ENCODE results near the gene UBE2V1. TPM values are rescaled to one million over a fixed set of nuclear protein-coding genes. Genes with fewer than 3 reads are reported as not detected.

UBE2V1 gene
- total RNA-seq, 4 donors from 2014 or later: 80.5 to 162 (median 99.0) TPM

DNA sequence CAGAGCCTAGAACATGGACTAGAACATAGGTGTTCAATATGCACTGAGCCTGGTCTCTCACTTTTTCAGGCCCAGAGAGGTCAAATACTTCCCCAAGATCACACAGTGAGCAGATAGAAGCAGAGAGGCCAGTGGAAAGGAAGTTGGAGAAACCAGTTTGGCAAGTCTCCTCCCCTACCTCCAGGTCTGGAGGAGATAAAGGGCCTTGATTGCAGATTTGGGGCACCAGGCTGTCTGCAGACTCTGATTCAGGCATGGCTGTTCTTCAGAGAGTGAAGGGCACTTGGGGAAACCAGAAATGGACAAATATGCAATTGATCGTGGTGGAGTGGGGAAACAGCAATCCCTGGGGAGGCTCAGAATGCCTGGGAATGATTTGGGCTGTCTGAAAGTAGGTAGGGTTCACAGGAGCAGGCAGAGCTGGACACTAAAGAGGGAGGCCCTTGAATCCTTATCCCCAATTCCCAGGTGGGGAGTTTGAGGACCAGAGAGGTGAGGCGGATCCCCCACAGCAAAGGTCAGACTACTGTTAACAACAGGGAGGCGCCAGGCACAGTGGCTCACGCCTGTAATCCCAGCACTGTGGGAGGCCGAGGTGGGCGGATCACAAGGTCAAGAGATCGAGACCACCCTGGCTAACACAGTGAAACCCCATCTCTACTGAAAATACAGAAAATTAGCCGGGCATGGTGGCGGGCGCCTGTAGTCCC, 38.2 kb upstream of the UBE2V1 start:
- no peaks in the 10 kb centered on the region for H3K27me3 ChIP-seq
- DNase-seq (ENCODE audit: low spot score in 2 of 2): no peak
- peak overlapping the region; percentile 82 for H3K4me3 ChIP-seq
- H3K4me1 ChIP-seq: peaks cover 73% of the 10 kb centered on the region
- peaks cover 7% of the 10 kb centered on the region for H3K36me3 ChIP-seq
- WGBS: 82% methylated on average over 10 of the region's 10 CpGs
- no peak for TF ChIP-seq POLR2AphosphoS5 (IDR thresholded peaks at IDR 0.05)
- TF ChIP-seq EP300 (IDR thresholded peaks at IDR 0.05): no peak
- no peak for TF ChIP-seq POLR2A (IDR thresholded peaks at IDR 0.05)
- TF ChIP-seq, protein P1, sequence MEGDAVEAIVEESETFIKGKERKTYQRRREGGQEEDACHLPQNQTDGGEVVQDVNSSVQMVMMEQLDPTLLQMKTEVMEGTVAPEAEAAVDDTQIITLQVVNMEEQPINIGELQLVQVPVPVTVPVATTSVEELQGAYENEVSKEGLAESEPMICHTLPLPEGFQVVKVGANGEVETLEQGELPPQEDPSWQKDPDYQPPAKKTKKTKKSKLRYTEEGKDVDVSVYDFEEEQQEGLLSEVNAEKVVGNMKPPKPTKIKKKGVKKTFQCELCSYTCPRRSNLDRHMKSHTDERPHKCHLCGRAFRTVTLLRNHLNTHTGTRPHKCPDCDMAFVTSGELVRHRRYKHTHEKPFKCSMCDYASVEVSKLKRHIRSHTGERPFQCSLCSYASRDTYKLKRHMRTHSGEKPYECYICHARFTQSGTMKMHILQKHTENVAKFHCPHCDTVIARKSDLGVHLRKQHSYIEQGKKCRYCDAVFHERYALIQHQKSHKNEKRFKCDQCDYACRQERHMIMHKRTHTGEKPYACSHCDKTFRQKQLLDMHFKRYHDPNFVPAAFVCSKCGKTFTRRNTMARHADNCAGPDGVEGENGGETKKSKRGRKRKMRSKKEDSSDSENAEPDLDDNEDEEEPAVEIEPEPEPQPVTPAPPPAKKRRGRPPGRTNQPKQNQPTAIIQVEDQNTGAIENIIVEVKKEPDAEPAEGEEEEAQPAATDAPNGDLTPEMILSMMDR (IDR thresholded peaks at IDR 0.05): no peak
- peak overlapping the region; percentile 96 for H3K27ac ChIP-seq
- no peaks in the 10 kb centered on the region for H3K9me3 ChIP-seq

DNA sequence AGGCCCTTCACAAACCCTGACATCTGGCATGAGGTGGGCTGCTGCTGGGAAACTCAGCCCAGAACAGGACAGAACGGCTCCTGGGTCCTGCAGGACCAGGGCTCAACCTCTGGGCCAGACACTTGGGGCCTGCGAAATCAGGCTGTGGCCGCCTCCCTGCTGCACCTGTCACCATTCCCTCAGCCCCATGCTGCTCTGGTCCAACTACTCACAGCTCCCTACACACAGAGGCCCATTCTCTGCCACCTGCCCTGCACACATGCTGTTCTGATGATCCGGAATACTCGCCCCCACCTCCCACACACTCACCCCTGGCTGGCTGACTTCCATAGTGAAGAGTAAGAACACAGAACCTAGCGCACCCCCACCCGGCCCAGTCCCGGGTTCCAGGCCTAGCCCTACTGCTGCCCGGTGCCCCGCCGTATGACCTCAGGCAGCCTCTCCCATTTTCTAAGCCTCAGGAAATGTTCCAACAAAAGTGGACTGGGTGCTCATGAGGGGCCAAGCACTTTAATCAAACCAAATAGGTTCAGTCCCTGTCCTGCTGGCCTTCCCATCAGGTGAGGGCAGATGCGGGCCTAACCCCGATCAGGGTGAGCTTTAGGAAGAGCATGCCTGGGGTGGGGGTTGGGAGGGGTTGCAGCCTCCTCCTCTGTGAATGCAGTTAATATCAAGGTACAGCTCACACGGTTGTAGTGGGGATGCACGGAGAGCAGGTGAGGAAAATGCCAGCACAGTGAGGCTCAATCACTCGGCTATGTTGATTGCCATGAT, 36.7 kb upstream of the UBE2V1 start:
- Histone ChIP-seq H3K36me3 (peaks cover 7% of the 10 kb centered on the region), H3K27me3 (no peaks in the 10 kb centered on the region), H3K4me1 (peaks cover 88% of the 10 kb centered on the region), H3K4me3 (no peak overlapping the region), H3K27ac (peak overlapping the region; percentile 96), H3K9me3 (no peaks in the 10 kb centered on the region)
- 43% methylated on average over 13 of the region's 16 CpGs for WGBS
- no peak for DNase-seq (ENCODE audit: low spot score in 2 of 2)
- TF ChIP-seq, protein P1 (IDR thresholded peaks at IDR 0.05): no peak
- no peak for TF ChIP-seq POLR2A (IDR thresholded peaks at IDR 0.05)
- no peak for TF ChIP-seq EP300 (IDR thresholded peaks at IDR 0.05)
- no peak for TF ChIP-seq POLR2AphosphoS5 (IDR thresholded peaks at IDR 0.05)

DNA sequence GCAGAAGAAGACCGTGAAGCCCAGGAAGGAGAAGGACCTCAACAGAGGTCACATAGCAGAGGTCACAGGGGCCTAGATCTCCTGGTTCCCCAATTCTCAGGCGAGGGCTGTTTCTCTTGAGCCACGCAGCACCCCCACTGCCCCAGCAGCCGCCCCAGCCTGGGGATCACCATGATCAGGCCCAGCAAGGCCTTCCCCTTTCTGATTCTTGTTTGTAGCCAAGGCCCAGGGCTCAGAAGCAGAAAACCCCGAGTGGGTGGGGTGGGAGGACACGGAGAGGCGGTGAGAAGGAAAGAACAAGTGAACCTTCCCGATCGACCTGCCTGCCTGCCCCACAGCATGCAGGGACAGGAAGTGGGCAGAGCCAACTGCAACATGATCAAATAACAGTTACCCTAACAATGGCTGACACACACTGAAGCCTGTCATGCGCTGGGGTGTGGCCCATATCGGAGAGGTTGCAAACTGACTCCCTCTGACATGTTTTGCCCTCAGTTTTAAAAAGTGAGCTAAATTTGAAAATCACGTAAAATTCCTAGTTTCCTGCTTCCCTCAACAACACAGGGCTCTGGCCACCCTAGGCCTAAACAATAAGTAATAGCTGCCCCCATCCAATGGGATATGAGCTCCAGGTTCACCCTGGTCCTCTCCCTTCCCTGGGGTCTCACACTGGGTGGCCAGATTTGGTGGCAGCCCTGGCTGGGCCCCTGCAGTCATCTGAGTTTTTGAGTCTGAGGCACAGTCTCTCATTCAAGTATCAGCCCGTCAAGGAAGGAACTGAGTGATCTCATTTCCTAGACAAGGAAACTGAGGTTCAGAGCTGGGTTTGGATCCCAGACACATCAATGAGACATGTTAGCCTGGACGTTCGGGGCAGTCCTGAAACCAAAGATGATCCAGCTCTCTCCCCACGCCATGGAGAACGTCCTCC, 34.0 kb upstream of the UBE2V1 start:
- Histone ChIP-seq H3K27me3 (no peaks in the 10 kb centered on the region), H3K27ac (peak overlapping the region; percentile 82), H3K4me3 (peak overlapping the region; percentile 11), H3K4me1 (peaks cover 97% of the 10 kb centered on the region), H3K9me3 (no peaks in the 10 kb centered on the region), H3K36me3 (peaks cover 22% of the 10 kb centered on the region)
- TF ChIP-seq POLR2A (IDR thresholded peaks at IDR 0.05) (no peak), POLR2AphosphoS5 (IDR thresholded peaks at IDR 0.05) (peak in 2 of 3 donors; percentile 53 to 70)
- DNase-seq (ENCODE audit: low spot score in 2 of 2): peak; percentile 83 to 85
- 37% methylated on average over 13 of the region's 17 CpGs for WGBS

DNA sequence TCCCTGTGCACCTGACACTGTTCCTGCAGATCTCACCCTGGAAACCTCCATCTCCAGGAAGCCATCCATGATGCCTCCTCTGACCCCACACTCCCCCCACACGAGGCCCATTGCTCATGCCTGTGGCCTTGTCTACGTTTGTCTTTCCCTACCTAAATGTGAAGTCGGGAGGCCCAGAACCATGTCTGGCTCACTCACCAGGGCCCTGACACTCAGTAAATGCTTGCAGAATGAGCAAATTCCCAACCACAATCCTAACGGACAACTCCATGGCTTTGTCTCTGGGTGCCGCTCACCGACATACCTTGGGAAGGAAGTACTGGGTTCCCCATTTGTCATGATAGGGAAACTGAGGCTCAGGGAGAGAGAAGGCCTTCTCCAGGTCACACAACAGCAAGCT, 33.3 kb upstream of the UBE2V1 start:
- H3K4me1 ChIP-seq: peaks cover 97% of the 10 kb centered on the region
- DNase-seq (ENCODE audit: low spot score in 2 of 2): no peak
- no peaks in the 10 kb centered on the region for H3K9me3 ChIP-seq
- no peaks in the 10 kb centered on the region for H3K27me3 ChIP-seq
- no peak for TF ChIP-seq POLR2A (IDR thresholded peaks at IDR 0.05)
- TF ChIP-seq, protein P1 (IDR thresholded peaks at IDR 0.05): no peak
- H3K27ac ChIP-seq: peak overlapping the region; percentile 82
- peaks cover 29% of the 10 kb centered on the region for H3K36me3 ChIP-seq
- H3K4me3 ChIP-seq: no peak overlapping the region
- WGBS: 87% methylated on average over 6 of the region's 6 CpGs

DNA sequence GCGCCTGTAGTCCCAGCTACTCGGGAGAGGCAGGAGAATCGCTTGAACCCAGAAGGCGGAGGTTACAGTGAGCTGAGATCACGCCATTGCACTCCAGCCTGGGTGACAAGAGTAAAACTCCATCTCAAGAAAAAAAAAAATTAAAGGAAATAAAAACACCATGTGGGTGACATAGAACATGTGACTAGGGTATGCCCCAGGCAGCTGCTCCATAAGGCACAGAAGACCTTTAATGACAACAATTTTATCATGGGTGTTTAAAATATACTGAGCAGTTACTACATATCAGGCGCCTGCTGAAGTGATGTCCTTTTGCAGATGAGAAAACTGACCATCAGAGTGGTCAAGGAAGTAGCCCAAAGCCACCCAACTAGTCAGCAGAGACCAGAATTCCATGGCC, 32.6 kb upstream of the UBE2V1 start:
- TF ChIP-seq POLR2A (IDR thresholded peaks at IDR 0.05) (no peak), POLR2AphosphoS5 (IDR thresholded peaks at IDR 0.05) (no peak), EP300 (IDR thresholded peaks at IDR 0.05) (no peak)
- TF ChIP-seq, protein P1 (IDR thresholded peaks at IDR 0.05): no peak
- no peak for DNase-seq (ENCODE audit: low spot score in 2 of 2)
- Histone ChIP-seq H3K4me3 (no peak overlapping the region), H3K9me3 (no peaks in the 10 kb centered on the region), H3K36me3 (peaks cover 34% of the 10 kb centered on the region), H3K4me1 (peaks cover 97% of the 10 kb centered on the region), H3K27ac (peak overlapping the region; percentile 82), H3K27me3 (no peaks in the 10 kb centered on the region)
- 84% methylated on average over 6 of the region's 6 CpGs for WGBS

Data from suprapubic skin (tissue), 4 donors.